Upper lobe of right lung (tissue), 1 donor: ENCODE measurements around the gene SESTD1. TPM values are rescaled to one million over a fixed set of nuclear protein-coding genes. Genes with fewer than 3 reads are reported as not detected.
"Not testable (repeated sequence)": the region's sequence is repeated elsewhere in the genome, so short reads cannot be mapped to it uniquely, and the experiment has no call there.

ENCODE experiments used
- ATAC-seq: fragments of 200-7000 bp; cut with Tn5 transposase; one replicate; pipeline ENCODE4 v1.9.1; 2020; ENCODE audit warnings: mild to moderate bottlenecking, moderate library complexity
- DNase-seq: peaks from one replicate; pipeline ENCODE4 v3.0.0-alpha.2; 2020
- H3K27ac ChIP-seq: fragments of 200-600 bp; one replicate; pipeline ENCODE4 v1.8.0; 2022
- H3K27me3 ChIP-seq: fragments of 200-600 bp; one replicate; pipeline ENCODE4 v1.8.0; 2022; ENCODE audit warnings: mild to moderate bottlenecking
- H3K36me3 ChIP-seq: fragments of 200-600 bp; one replicate; pipeline ENCODE4 v1.8.0; 2022
- H3K4me1 ChIP-seq: fragments of 200-600 bp; one replicate; pipeline ENCODE4 v1.8.0; 2022
- H3K4me3 ChIP-seq: fragments of 200-600 bp; one replicate; pipeline ENCODE4 v1.8.0; 2022; ENCODE audit warnings: mild to moderate bottlenecking
- H3K9me3 ChIP-seq: fragments of 200-600 bp; one replicate; pipeline ENCODE4 v1.8.0; 2022
- intact Hi-C: fragments of 100-400 bp; cut with DNase I; formaldehyde crosslinking; loops from one replicate; pipeline ENCODE4 v1.11.0; 2022
- total RNA-seq: library from RNA; stranded (reverse); fragmentation: NEBNext Ultra II Directional; extraction: Animal tissue kit (Norgen Biotek cat#: 25700); gene quantifications from one replicate; pipeline ENCODE4 v1.2.1, GENCODE V29; 2021
- TF ChIP-seq, protein P1 (sequence below): fragments of 200-600 bp; IDR thresholded peaks from one replicate; pipeline ENCODE4 v1.8.0; 2022; ENCODE audit warnings: antibody characterized with exemption
- donor health status: DM: no; HTN: yes; CAD: no; lungs with severe emphysema.

The SESTD1 gene
- total RNA-seq, 1 donor from 2014 or later, result 107 TPM

DNA sequence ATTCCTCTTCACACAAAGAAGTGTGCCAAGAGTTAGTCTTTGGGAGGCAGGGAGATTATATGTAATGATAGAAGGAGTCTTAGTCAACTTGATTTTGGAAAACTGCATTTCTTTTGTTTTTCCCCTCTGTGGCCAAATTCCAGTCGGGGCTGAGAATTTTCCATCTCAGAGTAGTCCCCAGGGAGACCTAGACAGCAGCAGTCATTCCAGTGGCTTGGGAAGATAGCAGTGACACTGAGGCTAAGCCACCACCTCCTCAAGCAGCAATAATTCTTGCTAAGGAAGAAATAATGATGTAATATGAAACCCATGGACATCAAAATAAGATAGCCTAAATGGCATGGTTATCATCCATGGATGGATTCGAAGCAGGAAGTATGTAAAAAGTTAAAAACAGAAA lies 193.7 kb downstream of the SESTD1 start:
- DNase-seq (no peak), ATAC-seq (no peak)
- no peaks in the 10 kb centered on the region for H3K27me3 ChIP-seq
- TF ChIP-seq, protein P1, sequence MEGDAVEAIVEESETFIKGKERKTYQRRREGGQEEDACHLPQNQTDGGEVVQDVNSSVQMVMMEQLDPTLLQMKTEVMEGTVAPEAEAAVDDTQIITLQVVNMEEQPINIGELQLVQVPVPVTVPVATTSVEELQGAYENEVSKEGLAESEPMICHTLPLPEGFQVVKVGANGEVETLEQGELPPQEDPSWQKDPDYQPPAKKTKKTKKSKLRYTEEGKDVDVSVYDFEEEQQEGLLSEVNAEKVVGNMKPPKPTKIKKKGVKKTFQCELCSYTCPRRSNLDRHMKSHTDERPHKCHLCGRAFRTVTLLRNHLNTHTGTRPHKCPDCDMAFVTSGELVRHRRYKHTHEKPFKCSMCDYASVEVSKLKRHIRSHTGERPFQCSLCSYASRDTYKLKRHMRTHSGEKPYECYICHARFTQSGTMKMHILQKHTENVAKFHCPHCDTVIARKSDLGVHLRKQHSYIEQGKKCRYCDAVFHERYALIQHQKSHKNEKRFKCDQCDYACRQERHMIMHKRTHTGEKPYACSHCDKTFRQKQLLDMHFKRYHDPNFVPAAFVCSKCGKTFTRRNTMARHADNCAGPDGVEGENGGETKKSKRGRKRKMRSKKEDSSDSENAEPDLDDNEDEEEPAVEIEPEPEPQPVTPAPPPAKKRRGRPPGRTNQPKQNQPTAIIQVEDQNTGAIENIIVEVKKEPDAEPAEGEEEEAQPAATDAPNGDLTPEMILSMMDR, result no peak
- H3K4me3 ChIP-seq, result no peak overlapping the region
- H3K36me3 ChIP-seq, result no peaks in the 10 kb centered on the region
- no peak overlapping the region for H3K27ac ChIP-seq
- H3K4me1 ChIP-seq, result no peaks in the 10 kb centered on the region
- intact Hi-C loops, result no loop called here
- no peaks in the 10 kb centered on the region for H3K9me3 ChIP-seq

DNA sequence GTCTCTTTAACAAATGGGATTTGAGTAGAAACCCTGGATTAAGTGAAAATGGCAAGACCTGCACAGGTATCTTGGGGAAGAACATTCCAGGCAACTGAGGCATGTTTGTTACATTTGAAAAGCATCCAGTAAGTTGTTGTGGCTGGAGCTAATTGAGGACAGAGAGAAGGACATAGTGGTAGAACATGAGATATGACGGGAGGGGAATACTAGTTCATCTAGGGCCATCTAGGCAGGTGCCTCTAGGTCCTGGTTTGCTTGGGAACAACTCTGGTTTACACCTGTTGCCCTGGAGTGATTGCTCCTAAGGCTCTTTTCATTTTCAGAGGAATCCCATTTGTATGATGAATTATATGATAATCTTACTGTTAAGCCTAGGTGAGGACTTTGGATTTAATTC lies 194.9 kb downstream of the SESTD1 start:
- Histone ChIP-seq H3K4me1 (no peaks in the 10 kb centered on the region), H3K9me3 (no peaks in the 10 kb centered on the region), H3K27me3 (no peaks in the 10 kb centered on the region), H3K4me3 (no peak overlapping the region), H3K36me3 (no peaks in the 10 kb centered on the region), H3K27ac (no peak overlapping the region)
- DNase-seq, result no peak
- TF ChIP-seq, protein P1, result no peak
- no peak for ATAC-seq
- intact Hi-C loops, result no loop called here

DNA sequence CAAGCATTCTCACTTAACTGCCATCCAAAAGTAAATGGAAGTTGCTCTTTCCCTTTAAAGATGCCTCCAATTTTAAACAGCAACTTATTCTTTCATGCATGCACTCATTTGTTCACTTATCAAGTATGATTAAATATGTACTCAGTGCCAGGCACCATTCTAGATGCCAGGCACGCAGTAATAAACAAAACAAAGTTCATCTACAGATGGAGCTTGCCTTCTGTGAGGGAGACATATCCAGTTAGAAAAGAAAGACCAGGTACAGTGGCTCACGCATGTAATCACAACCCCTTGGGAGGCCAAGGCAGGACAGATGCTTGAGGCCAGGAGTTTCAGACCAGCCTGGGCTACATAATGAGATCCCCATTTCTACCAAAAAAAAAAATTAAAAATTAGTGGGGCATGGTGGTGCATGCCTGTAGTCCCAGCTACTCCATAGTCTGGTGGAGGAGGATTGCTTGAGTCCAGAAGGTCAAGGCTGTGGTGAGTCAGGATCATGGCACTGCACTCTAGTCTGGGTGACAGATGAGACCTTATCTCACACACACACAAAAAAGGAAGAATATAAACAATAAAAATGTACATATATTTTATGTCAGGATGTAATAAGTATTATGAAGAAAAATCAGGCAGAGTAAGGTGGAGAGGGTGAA lies 195.5 kb downstream of the SESTD1 start:
- H3K27me3 ChIP-seq, result no peaks in the 10 kb centered on the region
- H3K4me3 ChIP-seq, result no peak overlapping the region
- DNase-seq (no peak), ATAC-seq (no peak)
- TF ChIP-seq, protein P1, result no peak
- intact Hi-C loops, result no loop called here
- no peak overlapping the region for H3K27ac ChIP-seq
- H3K36me3 ChIP-seq, result no peaks in the 10 kb centered on the region
- H3K4me1 ChIP-seq, result no peaks in the 10 kb centered on the region
- no peaks in the 10 kb centered on the region for H3K9me3 ChIP-seq

DNA sequence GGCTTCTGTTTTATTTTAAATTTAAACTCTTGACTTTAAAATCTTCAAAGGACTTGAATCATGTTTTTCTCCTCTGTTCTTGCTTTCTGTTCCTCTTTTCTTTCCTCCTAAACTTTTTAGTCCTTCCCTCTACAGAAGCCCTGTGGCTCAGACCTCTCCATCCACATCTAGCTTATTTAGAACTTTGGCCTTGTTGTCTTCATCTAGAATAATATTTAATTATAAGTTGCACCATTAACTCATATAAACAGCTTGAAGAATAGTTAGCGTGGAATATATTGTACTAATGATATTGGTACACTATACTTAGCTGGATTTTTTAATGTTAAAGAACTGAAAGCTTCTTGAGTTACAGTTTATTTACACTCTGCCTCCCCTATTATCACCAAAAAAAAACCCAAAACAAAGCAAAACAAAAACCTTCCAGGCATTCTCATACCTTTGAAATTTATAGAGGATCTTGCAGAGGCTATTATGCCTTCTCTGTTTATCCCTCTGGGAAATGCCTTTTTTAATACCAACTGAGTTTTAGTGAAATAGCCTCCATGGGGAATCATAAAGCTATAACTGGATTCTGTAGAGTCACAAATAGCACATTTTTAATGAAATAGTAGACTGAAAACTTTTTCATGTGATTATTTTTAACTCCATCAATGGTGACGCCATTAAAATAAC lies 205.5 kb downstream of the SESTD1 start:
- H3K27ac ChIP-seq, result no peak overlapping the region
- TF ChIP-seq, protein P1, result no peak
- intact Hi-C loops, result no loop called here

DNA sequence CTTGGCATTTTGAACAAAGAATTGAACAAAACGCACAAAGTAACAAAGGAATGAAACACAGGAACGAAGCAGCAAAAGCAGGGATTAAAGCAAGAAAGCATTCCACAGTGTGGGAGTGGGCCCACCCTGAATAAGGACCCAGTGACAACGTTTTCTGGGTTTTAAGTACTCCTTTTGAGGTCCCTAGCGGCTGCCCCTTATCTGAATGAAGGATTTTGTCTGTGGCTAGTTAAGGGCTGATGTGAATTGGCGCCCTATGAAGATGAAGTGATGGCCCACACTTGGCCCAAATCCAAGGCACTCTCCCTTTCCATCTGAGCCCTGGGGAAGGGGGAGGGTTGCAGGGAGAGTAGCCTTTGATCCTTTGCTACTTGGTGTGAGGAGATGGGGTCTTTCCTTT lies 206.9 kb downstream of the SESTD1 start:
- no peaks in the 10 kb centered on the region for H3K27me3 ChIP-seq
- no peaks in the 10 kb centered on the region for H3K4me1 ChIP-seq
- DNase-seq, result no peak
- TF ChIP-seq, protein P1, result no peak
- H3K36me3 ChIP-seq, result no peaks in the 10 kb centered on the region
- H3K27ac ChIP-seq, result no peak overlapping the region
- ATAC-seq, result no peak
- no peaks in the 10 kb centered on the region for H3K9me3 ChIP-seq
- intact Hi-C loops, result no loop called here
- H3K4me3 ChIP-seq, result no peak overlapping the region

More for the DNA sequence above, 205.5 kb downstream of the SESTD1 start:
- H3K27me3 ChIP-seq, result no peaks in the 10 kb centered on the region
- ATAC-seq, result no peak
- H3K4me3 ChIP-seq, result no peak overlapping the region
- no peaks in the 10 kb centered on the region for H3K4me1 ChIP-seq
- H3K9me3 ChIP-seq, result no peaks in the 10 kb centered on the region
- no peaks in the 10 kb centered on the region for H3K36me3 ChIP-seq
- no peak for DNase-seq

DNA sequence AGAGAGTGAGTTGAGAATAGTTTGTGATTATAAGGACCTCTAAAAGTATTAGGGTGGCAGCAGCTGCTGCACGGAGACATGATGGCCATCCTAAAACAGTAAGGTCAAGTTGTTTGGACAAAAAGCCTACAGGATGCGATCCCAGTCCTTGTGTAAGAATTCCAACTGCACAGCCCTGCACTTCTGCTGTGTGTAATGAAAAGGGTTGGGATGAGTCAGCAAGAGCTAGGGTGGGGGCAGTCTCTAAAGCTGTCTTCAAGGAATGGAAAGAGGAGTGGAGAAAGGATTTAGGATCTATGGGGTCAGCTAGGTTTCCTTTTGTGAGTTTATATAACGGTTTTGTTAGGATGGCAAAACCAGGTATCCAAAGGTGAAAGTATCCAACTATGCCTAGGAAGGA lies 211.1 kb downstream of the SESTD1 start:
- DNase-seq, H3K9me3 ChIP-seq, H3K36me3 ChIP-seq, H3K27ac ChIP-seq, intact Hi-C loops, ATAC-seq, H3K27me3 ChIP-seq, H3K4me3 ChIP-seq: not testable (repeated sequence)
- peaks cover 16% of the 10 kb centered on the region for H3K4me1 ChIP-seq

Other genes starting within 250 kb of the SESTD1 start
- gene CCDC141, start 214.7 kb downstream of the SESTD1 start, total RNA-seq, result 25.7 TPM